HG03575 (cell line): ENCODE measurements around the gene SSR1.

Source experiments
- ATAC-seq: cut with Tn5 transposase; IDR thresholded peaks from one replicate; pipeline ENCODE4 v1.9.1; 2021; ENCODE audit not compliant: unreplicated experiment, insufficient number of reproducible peaks, low FRiP score; ENCODE audit errors: extremely low read depth

Gene SSR1

DNA sequence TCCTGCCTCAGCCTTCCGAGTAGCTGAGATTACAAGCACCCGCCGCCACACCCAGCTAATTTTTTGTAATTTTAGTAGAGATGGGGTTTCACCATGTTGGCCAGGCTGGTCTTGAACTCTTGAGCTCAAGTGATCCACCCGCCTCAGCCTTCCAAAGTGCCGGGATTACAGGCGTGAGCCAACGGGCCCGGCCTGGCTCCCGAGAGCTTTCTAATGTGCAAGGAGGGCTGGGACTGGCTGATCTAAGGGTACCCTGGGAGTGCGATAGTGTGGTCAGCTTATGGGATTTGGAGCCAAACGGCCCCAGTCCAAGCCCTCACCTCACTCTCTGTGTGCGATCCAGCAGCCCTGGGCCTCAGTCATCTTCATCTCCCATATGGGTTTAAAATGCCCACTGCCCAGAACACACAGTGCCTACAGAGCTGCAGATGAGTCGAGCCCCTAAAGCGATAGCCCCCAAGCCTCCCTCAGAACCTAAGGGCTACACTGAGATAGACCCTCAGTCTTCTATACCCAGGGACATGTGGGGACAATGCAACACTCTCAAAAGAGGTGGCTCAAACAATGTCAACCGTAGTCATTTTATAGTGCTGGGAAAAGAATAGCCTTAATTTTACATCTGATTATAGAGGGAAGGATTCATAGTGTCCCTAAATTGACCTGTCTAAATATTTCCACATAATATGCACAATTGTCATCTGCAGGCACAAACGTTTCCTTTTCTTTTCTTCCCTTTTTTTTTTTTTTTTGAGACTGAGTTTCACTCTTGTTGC lies 50.1 kb downstream of the SSR1 start:
- no peak for ATAC-seq

DNA sequence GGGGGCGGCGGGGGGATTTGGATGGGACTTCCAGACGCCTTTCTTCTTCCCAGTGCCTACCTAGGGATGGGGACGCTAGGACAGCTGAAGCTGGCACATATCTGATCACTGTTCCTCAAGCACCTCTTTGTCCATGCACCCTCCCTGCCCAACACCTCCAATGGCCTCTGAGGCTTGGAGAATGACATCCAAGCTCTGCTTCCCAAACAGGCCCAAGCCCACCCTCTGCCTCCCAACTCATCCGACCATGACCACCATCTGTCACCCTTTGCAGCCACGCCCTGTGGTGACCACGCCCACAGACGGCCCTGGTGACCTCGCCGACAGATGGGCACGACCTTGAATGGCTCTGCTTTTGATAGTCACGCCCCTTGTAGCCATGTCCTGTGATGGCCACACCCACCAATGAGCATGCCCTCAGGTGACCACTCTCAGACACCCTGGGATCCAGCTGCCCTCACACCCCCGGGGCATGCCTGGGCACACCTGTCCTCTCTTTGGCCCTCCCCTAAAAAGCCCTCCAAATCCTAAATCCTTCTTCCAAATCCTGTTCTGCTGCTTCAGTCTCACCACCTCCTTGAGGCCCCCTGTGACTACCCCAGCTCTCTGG lies 51.0 kb downstream of the SSR1 start:
- ATAC-seq, result no peak

DNA sequence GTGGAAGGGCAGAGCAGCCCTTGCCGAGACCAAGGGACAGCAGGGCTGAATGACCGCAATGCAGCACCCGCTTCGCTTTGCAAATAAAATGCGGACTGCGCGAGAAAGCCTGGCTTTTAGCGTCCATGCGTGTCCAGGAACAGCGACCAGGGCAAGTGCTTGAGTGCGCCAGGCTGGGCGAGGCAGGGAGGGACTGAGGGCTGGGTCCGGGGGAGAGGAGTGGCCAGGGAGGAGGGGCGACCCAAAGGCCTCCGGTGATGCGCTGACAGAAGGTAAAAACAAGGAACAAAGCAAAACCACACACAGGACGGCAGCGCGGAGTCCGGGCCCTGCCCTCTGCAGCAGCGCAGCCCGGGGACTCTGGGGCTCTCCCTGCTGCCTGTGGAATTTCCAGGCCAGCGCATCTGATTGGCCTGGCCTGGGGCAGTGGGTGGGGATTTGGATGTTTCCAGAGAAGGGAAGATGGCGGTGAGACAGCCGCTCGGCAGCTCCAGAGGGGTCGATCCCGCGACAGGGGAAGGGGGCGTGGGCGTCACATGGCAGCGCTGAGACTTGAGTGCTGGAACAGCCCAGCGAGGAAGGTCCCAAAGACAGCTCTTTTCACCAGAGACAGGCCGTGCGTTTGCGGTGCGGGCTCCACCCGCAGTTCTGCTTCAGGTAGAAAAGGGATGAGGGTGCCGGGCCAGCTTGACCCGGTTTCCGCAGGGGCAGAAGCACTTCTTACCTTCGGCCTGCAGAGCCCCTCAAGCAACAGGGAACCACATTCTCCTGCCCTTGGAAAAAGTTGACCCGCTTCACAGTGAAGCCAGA lies 51.8 kb downstream of the SSR1 start:
- ATAC-seq, result no peak

GRCh38 chr6:7260291-7261031 lies 52.5 kb downstream of the SSR1 start:
- no peak for ATAC-seq

- ATAC-seq, result no peak
Measured at GRCh38 chr6:7258231-7258763, 54.7 kb downstream of the SSR1 start.

GRCh38 chr6:7257521-7258230 lies 55.3 kb downstream of the SSR1 start:
- no peak for ATAC-seq

DNA sequence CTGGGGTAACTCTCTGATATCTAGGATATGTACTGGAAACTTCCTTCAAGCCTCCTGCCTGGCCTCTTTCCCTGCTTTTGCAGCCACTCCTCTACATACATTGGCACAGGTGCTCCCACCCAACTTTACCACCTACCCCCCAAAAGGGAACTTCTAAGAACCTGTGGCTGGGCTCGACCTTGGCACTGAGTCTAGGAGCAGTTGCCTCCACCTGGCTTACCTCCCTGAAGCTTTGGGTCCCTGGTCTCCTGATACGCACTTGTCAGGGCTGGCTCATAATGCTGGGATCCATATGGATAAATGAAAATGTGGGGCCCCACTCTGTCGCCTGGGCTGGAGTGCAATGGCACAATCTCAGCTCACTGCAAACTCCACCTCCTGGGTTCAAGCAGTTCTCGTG lies 56.2 kb downstream of the SSR1 start:
- ATAC-seq, result no peak

GRCh38 chr6:7255918-7256317 lies 57.1 kb downstream of the SSR1 start:
- no peak for ATAC-seq

DNA sequence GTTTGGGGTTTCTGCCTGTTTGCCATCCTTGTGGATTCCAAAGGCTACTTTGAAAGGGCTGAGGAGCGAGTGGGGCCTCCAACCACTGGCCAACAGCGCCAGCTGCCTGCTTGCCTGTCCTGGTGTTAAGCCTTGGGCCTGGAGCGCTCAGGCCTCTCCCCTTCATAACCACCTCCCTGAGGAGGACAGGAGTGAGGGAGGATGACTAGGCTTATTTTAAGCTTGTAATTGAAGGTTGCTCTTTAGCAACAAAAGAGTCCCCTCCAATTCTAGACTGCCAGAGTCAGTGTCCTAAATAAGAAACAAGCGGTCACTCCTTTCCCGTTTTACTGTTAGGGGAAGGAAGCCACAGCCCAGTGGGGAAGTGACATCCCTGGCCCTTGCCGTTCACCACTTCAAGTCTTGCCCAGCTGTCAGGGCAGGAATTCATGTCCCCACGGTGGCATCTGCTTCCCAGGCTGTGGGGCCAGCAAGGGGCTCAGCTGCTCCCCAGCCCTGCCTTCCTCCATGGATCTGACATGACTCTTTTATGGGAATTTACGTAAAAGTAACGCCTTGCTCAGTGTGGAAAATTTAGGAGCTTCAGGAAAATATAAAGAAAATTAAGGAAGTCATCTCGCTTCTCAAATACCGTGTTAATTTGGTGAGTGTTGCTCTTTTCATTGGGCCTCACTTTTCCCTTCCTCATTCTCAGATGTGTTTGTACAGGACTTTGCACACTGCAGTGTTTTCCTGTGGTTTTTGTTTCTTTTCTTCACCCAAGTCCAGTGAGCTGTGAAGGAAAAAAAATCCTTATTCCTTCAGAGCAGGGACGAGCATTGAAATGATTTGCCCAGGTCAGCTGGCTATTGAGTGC lies 57.8 kb downstream of the SSR1 start:
- ATAC-seq, result no peak

GRCh38 chr6:7252390-7252789 lies 60.6 kb downstream of the SSR1 start:
- no peak for ATAC-seq

DNA sequence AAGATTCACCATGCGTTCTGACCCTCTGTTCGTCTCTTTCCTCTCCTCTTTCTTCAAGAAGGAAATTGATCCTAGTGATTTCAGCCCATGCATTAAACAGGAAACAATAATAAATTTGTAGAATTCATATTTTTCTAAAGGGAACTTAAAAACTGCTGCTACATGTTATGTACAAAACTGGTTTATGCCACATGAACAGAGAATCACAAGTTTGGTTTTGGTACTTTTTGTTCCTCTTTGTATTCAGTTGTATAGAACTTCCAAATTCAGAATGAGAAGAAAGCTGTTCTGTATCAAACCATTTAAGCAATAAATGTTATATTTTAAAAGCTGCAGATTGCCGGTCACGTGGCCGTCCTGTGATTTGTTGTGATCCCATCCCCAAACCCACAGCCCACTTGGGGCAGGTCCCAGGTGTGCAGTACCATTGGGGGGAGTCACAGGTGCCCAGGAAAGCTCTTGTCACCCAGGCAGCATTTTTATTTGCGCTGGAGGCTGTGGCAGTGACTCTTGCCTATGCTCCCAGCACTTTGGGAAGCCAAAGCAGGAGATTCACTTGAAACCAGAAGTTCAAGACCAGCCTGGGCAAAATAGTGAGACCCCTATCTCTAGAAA lies 61.2 kb downstream of the SSR1 start:
- no peak for ATAC-seq

GRCh38 chr6:7250812-7251211 lies 62.2 kb downstream of the SSR1 start:
- no peak for ATAC-seq

- ATAC-seq, result no peak
Measured at GRCh38 chr6:7249946-7250643, 62.9 kb downstream of the SSR1 start.

- ATAC-seq, result no peak
Measured at GRCh38 chr6:7249391-7249790, 63.6 kb downstream of the SSR1 start.

DNA sequence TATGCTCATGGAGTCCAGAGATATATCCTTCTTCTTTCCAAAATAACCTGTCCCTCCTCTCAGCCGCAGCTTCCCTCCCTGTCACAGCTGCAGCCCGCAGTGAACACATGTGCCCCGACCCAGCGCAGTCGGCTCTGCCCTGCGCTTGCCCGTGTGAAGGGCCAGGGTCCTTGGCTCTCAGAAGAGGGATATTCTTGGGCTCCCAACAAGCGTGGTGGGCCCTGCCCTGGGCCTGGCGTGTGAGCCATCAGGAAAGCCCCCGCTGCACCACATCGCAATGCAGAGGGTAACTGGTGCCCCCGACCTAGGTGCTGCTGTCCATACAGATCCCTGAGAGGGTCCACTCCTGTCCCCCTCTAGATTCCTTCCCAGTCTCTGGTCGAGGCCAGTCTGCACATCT lies 65.2 kb downstream of the SSR1 start:
- ATAC-seq, result no peak

DNA sequence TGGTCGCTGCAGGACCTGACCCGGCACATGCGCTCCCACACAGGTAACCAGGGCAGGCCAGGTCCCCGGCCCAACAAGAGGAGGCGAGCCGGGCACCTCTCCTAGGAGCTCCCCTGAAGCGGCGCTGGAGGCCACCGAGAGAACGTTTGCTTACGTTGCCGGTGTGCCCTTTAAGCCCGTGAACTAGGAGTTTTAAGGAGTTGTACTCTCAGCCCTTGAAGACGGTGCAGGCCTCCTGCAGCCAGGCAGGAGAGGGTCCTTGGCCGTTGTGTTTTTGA lies 65.9 kb downstream of the SSR1 start:
- ATAC-seq, result no peak
